HepG2 (cell line): ENCODE measurements around the gene AGAP6. TPM values are rescaled to one million over a fixed set of nuclear protein-coding genes. Genes with fewer than 3 reads are reported as not detected.

ENCODE experiments used
- ATF2 ChIP-seq: sonication (generic); formaldehyde crosslinking; IDR thresholded peaks from 2 replicates; pipeline ENCODE4 v1.4.0; 2020; ENCODE audit warnings: missing genetic modification reagents
- CSRNP2 ChIP-seq: sonication (generic); formaldehyde crosslinking; conservative IDR thresholded peaks from 2 replicates; pipeline ENCODE4 v1.8.0; 2022; ENCODE audit warnings: low read depth, missing genetic modification reagents
- EEA1 ChIP-seq: sonication (generic); formaldehyde crosslinking; IDR thresholded peaks from 2 replicates; pipeline ENCODE4 v1.5.1; 2020; ENCODE audit warnings: mild to moderate bottlenecking, missing genetic modification reagents, borderline replicate concordance
- IRF9 ChIP-seq: sonication (generic); formaldehyde crosslinking; IDR thresholded peaks from 2 replicates; pipeline ENCODE4 v1.8.0; 2022; ENCODE audit warnings: missing genetic modification reagents, mild to moderate bottlenecking, borderline replicate concordance
- ZNF503 ChIP-seq: sonication (generic); formaldehyde crosslinking; IDR thresholded peaks from 2 replicates; pipeline ENCODE4 v1.4.0; 2020; ENCODE audit warnings: missing genetic modification reagents
- ZNF547 ChIP-seq: sonication (generic); formaldehyde crosslinking; IDR thresholded peaks from 2 replicates; pipeline ENCODE4 v1.5.1; 2020; ENCODE audit warnings: mild to moderate bottlenecking, missing genetic modification reagents
- ZNF639 ChIP-seq: conservative IDR thresholded peaks from 2 replicates; pipeline ENCODE4 v1.6.1; 2018; ENCODE audit warnings: missing genetic modification reagents
- ZNF772 ChIP-seq: sonication (generic); formaldehyde crosslinking; IDR thresholded peaks from 2 replicates; pipeline ENCODE4 v1.5.0; 2020; ENCODE audit warnings: mild to moderate bottlenecking, missing genetic modification reagents
- ZSCAN5A ChIP-seq: sonication (generic); formaldehyde crosslinking; IDR thresholded peaks from 2 replicates; pipeline ENCODE4 v1.8.0; 2022; ENCODE audit warnings: mild to moderate bottlenecking, missing genetic modification reagents, borderline replicate concordance
- ZSCAN9 ChIP-seq: IDR thresholded peaks from 2 replicates; pipeline ENCODE4 v1.6.1; 2016; ENCODE audit warnings: borderline replicate concordance
- polyA plus RNA-seq, 8 experiments: library from polyadenylated mRNA; depleted of rRNA in 3 of 8; stranded (reverse) in 7 of 8; unstranded in 1 of 8; fragments of >200 nt; fragmentation: Illumina TruSeq in 4 of 8; extraction: Trizol in 4 of 8; gene quantifications; 2 replicates each; pipeline versions ENCODE4 v1.2.1 to v1.2.3, GENCODE V29; 2011 to 2016; ENCODE audit warnings: low read depth in 4 of 8, missing spikeins in 1 of 8, mixed read lengths in 1 of 8; ENCODE audit not compliant: insufficient read depth in 1 of 8
- total RNA-seq, 5 experiments: library from RNA; depleted of rRNA; stranded (reverse); fragments of >200 nt; fragmentation: Illumina TruSeq; extraction: Trizol; gene quantifications; 2 replicates each; pipeline ENCODE4 v1.2.3, GENCODE V29; 2016; ENCODE audit warnings: low read depth in 1 of 5

The AGAP6 gene
- total and polyA plus RNA-seq, 2 of the 13 experiments (the other 11 are each of a cell fraction or from before 2014, with no cell fraction given): 7.7 to 19.5 TPM

GRCh38 chr10:49941447-49942338 is 46.5 kb upstream of the AGAP6 start, which contains the start of the genes PARG and TIMM23B (continued):
- TF ChIP-seq ZSCAN5A (CRISPR knock-in tag) (peak; percentile 30; the same call in 1 of the 2 replicates), ZNF547 (CRISPR knock-in tag) (peak; percentile 82; the same call in 1 of the 2 replicates), ZNF503 (peak; percentile 57; the same call in 1 of the 2 replicates), ATF2 (CRISPR knock-in tag) (0 out of 2 replicates have a peak, but pooled peaks have one; percentile 20), IRF9 (CRISPR knock-in tag) (0 out of 2 replicates have a peak, but pooled peaks have one; percentile 76), ZSCAN9 (CRISPR knock-in tag) (peak; percentile 35; the same call in 1 of the 2 replicates), ZNF772 (CRISPR knock-in tag) (peak; percentile 71), ZNF639 (CRISPR knock-in tag) (peak; percentile 62; the same call in 1 of the 2 replicates), EEA1 (0 out of 2 replicates have a peak, but pooled peaks have one; percentile 48), CSRNP2 (0 out of 2 replicates have a peak, but pooled peaks have one; percentile 50)
